MM.1S (cell line): ENCODE results near the gene ADAMTSL3.

Source experiments
- EZH2 ChIP-seq: fragments of 300-600 bp; sonication (generic); optimal IDR thresholded peaks from 2 replicates; pipeline ENCODE3; 2017; ENCODE audit warnings: low read depth, mild to moderate bottlenecking, antibody characterized with exemption, low read length, mixed read lengths
- EZH2phosphoT487 ChIP-seq: fragments of 300-600 bp; sonication (generic); IDR thresholded peaks from 2 replicates; pipeline ENCODE4 v1.6.1; 2018; ENCODE audit warnings: antibody characterized with exemption, low read length
- TF ChIP-seq, protein P1 (sequence below): fragments of 300-600 bp; sonication (generic); IDR thresholded peaks from 2 replicates; pipeline ENCODE4 v1.5.1; 2016; ENCODE audit warnings: antibody characterized with exemption, low read length, mixed read lengths

DNA sequence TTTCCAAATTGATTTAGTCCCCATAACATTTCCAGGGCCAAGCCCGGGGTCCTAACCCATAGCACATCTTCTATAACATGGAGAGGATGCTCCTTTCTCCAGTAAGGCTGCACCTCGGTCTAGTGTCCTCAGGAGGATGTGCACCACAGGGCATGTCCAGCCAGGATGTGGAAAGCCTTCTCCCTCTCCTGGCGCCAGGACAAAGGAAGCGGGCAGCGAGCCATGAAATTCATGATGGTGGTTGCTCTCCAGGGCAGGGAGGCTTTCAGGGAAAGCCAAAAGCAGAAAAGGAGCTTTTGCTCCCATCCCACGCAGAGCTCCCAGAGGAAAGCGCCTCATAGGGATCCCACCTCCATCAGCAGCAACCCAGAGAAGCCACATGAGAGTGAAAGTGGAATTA lies 220.0 kb downstream of the ADAMTSL3 start:
- TF ChIP-seq, protein P1, sequence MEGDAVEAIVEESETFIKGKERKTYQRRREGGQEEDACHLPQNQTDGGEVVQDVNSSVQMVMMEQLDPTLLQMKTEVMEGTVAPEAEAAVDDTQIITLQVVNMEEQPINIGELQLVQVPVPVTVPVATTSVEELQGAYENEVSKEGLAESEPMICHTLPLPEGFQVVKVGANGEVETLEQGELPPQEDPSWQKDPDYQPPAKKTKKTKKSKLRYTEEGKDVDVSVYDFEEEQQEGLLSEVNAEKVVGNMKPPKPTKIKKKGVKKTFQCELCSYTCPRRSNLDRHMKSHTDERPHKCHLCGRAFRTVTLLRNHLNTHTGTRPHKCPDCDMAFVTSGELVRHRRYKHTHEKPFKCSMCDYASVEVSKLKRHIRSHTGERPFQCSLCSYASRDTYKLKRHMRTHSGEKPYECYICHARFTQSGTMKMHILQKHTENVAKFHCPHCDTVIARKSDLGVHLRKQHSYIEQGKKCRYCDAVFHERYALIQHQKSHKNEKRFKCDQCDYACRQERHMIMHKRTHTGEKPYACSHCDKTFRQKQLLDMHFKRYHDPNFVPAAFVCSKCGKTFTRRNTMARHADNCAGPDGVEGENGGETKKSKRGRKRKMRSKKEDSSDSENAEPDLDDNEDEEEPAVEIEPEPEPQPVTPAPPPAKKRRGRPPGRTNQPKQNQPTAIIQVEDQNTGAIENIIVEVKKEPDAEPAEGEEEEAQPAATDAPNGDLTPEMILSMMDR: no peak
- TF ChIP-seq EZH2 (no peak), EZH2phosphoT487 (no peak)
